AG08396 (cell line): ENCODE results near the gene GZMM.

ENCODE experiments used
- DNase-seq: peaks from one replicate; pipeline ENCODE4 v3.0.0; 2012; ENCODE audit warnings: low spot score, mixed read lengths

Gene GZMM

GRCh38 chr19:535017-535835, 8.6 kb upstream of the GZMM start:
- DNase-seq, result no peak

DNA sequence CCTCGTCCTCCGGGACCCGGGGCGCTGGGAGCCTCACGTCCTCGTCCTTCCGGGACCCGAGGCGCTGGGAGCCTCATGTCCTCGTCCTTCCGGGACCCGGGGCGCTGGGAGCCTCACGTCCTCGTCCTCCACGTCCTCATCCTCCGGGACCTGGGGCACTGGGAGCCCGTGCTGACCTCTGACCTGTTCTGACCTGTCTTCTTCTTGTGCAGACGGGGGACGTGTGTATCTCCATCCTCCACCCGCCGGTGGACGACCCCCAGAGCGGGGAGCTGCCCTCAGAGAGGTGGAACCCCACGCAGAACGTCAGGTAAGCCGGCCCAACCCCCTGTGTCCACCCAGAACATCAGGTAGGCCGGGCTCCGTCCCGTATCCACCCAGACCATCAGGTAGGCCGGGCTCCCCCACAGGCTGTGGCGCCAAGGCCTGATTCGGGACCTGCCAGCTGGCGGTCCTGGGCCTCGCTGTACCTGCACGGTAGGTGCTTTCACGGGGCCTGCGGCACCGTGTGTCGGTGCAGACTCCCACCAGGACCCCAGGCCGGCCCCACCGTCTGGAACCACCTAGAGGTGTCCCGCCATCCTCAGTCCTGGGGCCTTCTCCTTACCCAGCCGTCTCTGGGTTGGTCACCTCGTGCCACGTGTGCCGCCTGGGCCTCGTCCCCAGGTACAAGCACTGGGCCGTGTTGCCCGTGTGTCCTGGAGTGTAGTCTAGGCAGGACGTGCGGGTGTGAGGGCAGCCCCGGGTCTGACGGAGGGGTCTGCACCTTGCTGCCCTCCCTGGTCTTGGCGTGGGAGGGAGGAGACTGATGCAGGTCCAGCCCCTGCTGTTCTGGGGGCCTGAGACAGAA, 7.6 kb upstream of the GZMM start:
- no peak for DNase-seq

DNA sequence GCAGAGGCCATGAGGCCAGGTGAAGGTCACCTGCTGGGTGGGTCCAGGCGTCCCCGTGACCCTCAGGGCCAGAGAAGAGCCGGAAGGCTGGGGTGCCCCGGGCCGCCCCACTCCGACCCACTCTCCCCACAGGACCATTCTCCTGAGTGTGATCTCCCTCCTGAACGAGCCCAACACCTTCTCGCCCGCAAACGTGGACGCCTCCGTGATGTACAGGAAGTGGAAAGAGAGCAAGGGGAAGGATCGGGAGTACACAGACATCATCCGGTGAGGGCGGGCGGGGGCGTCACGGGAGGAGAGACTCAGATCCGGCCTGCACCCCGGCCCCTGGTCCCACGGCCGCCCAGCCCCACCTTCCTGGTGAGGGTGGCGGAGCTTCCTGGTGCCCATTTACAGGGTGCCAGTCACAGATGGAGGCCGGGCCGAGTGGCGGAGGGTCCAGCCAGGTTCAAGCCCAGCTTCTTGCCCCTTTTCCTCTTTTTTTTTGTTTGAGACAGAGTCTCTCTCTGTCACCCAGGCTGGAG, 6.9 kb upstream of the GZMM start:
- no peak for DNase-seq

DNA sequence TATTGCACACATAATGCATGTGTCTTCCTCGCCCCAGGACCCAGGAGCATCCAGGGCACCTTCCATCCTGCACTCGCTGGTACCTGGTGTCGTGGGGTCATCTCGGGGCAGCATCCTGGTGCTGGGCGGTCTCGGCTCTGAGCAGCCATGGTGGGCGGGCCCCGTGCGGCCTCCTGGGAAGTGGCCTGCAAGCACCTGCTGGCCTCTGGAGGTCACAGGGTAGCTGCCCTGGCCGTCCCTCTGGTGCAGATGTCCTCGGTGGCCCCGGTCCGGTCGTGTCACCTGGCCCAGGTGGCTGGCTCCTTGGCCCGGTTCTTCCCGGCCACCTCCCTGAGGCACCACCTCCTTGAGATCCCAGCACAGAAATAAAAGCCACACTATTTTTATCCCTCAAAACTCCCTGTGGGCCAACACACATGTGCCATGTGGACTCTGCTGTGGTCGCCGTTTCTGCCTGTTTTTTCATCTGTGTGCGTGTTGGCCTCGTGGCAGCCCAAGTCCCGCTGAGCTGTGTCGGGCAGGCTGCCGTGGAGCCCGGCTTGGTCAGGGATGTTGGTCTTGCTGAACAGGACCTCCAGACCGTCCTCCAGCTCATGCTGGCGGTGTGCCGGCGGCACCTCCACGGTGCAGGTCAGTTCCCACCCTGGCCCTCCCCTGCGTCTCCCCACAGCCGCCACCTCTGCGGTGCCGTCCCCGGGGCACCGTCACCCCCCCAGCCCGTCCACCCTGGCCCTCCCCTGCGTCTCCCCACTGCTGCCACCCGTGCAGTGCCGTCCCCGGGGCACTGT, 5.0 kb upstream of the GZMM start:
- no peak for DNase-seq

GRCh38 chr19:539429-540030, 4.3 kb upstream of the GZMM start:
- no peak for DNase-seq

DNA sequence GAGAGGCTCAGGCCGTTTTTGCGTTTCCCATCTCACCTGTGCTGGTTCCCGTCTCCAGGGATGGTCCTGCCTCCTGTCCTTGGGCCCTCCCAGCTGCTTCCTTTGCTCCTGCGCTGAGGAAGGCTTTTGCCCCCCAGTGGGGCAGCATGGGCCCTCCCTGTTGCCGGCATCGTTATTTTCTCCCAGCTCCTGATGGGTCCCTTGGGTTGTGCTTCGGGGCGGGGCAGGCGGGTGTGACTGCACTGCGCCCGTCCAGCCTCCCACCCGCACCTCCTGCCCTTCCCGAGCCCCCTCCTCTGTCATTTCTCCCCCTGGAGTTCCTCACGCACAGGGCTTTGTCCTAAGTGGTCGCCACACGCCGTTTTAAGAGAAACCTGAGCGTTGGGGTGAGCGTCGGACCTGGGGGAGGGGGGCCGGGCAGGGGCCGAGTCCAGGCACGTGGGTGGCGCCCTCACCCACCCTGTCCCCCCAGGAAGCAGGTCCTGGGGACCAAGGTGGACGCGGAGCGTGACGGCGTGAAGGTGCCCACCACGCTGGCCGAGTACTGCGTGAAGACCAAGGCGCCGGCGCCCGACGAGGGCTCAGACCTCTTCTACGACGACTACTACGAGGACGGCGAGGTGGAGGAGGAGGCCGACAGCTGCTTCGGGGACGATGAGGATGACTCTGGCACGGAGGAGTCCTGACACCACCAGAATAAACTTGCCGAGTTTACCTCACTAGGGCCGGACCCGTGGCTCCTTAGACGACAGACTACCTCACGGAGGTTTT, 2.8 kb upstream of the GZMM start:
- no peak for DNase-seq

DNA sequence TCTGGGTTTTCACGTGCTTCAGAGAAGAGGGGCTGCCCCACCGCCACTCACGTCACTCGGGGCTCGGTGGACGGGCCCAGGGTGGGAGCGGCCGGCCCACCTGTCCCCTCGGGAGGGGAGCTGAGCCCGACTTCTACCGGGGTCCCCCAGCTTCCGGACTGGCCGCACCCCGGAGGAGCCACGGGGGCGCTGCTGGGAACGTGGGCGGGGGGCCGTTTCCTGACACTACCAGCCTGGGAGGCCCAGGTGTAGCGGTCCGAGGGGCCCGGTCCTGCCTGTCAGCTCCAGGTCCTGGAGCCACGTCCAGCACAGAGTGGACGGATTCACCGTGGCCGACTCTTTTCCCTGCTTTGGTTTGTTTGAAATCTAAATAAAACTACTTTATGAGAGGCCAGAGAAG, 2.2 kb upstream of the GZMM start:
- no peak for DNase-seq

DNA sequence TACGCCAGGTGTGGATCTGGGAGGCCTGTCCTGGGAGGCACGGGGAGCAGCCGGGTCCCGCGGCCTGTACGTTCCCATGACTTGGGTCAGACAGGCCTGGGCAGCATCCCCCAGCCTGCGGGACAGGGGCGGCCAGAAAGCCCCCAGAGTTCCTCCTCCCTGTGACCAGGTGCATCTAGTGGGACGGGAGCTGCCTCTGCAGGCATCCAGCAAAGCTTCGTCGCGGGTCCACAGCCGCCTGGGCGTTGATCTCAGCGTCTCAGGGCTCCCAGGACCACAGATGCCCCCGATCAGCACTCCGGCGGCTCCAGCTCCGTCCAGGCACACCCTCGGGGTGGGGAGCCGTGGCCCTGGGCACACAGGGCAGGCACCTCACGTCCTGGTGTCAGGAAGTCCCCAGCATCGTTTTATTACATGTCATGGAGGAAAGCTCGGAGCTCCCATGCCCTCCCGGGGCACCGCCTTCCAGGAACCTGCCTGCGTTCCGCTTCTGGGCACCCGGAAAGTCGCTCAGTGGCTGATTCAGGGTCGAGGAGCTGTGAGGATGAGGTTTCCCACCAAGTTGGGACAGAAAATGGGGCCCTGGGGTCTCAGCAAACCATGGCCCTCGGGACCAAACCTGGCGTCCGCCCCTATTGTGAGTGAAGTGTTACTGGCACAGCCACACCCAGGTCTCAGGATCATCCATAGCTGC, 1.5 kb upstream of the GZMM start:
- DNase-seq, result peak; percentile 6

DNA sequence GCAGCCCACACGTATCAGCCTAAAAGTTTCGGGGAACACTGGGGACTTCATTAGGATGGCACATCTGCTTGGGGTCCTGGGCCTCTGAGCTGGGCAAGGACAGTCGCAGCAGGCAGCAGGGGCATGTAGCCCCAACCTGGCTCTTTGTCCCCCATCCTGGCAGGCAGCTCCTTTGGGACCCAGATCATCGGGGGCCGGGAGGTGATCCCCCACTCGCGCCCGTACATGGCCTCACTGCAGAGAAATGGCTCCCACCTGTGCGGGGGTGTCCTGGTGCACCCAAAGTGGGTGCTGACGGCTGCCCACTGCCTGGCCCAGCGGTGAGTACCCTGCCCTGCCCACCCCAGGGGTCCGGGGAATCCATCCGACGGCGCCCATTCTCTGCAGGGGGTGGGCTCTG, 3.3 kb downstream of the GZMM start:
- DNase-seq, result no peak

GRCh38 chr19:547836-548720, 4.2 kb downstream of the GZMM start:
- DNase-seq, result peak; percentile 20

DNA sequence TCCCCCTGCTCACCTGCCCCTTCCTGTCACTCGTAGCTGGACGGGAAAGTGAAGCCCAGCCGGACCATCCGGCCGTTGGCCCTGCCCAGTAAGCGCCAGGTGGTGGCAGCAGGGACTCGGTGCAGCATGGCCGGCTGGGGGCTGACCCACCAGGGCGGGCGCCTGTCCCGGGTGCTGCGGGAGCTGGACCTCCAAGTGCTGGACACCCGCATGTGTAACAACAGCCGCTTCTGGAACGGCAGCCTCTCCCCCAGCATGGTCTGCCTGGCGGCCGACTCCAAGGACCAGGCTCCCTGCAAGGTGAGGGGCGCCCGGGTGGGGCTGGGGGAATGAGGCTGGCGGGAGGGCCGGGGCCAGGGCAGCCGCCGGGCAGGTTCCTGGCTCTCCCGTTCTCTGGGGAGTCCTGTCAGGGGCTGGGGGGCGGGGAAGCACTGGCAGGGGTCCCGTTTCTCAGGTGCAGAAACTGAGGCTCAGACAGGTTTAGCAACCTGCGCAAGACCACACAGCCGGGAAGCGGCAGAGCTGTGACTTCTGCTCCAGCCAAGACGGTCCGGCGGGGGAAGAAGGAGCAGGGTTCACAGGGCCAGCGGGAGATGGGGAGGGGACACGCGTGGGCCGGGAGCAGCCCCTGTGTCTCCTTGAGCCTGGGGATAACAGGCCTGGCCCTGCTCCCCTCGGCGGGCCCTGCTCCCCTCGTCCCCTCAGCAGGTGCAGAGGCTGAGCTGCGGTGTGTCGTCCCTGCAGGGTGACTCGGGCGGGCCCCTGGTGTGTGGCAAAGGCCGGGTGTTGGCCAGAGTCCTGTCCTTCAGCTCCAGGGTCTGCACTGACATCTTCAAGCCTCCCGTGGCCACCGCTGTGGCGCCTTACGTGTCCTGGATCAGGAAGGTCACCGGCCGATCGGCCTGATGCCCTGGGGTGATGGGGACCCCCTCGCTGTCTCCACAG, 5.3 kb downstream of the GZMM start:
- DNase-seq, result peak; percentile 40

DNA sequence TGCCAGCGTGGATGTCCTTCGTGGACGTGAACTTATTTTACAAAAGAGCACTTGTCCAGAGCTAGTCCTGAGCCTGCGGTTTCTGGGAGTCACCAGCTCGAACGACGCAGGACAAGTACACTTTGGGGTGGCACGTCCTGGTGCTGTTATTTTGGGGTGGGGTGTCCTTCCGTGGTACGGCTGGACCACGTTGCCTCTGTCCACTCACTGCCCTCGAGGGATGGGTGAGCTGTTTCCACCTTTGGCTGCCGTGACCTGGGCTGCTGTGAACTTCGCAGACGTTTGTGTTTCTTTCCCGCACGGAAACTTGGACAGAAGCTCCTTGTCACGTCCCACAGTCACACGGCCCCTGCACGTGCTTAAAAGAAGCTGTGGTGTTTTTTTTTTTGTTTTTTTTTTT, 11.0 kb downstream of the GZMM start:
- DNase-seq, result no peak

DNA sequence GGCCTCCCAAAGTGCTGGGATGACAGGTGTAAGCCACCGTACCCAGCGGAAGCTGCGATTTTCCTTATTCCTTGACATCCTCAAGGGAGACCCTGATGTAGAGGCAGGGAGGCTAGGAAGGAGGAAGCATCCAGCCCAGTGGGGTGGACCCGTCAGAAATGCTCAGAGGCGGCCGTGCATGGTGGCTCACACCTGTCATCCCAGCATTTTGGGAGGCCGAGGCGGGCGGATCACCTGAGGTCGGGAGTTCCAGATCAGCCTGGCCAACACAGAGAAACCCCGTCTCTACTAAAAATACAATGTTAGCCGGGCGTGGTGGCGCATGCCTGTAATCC, 11.6 kb downstream of the GZMM start:
- no peak for DNase-seq

GRCh38 chr19:556611-557382, 12.9 kb downstream of the GZMM start:
- no peak for DNase-seq

- DNase-seq, result no peak
Measured at GRCh38 chr19:558770-559439, 15.1 kb downstream of the GZMM start.

DNA sequence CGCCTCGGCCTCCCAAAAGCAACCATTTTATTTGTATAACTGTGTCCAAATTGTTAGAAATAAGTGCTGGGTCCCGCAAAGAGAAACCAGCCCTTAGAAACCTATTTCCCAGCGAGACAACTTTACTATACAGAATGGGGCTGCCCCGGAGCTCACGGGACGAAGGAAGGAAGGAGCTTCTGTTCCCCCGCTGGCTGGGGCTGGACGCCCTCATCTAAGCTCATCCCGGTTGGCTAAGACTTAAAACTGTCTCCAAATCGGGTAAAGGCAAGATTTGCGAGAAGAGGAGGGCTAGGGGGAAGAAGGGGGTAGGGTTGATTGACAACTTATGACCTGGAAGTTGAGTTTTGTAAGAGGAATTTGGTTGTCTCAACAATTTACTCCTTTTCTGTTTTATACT, 16.3 kb downstream of the GZMM start:
- no peak for DNase-seq

GRCh38 chr19:566403-566802, 22.6 kb downstream of the GZMM start:
- DNase-seq, result no peak
